Activated CD8-positive, alpha-beta T cell treated with anti-CD3 and anti-CD28 coated beads for 36 hours (primary cell): ENCODE measurements around the gene FXR2. TPM values are rescaled to one million over a fixed set of nuclear protein-coding genes. Genes with fewer than 3 reads are reported as not detected.

Experiments used
- ATAC-seq: fragments of 200-7000 bp; cut with Tn5 transposase; one replicate; pipeline ENCODE4 v1.10.0; 2021; ENCODE audit warnings: mild to moderate bottlenecking, moderate library complexity
- CTCF ChIA-PET: fragments of 350-600 bp; sonication (Branson Sonifier 250); formaldehyde crosslinking; loops from one replicate; lab custom pipeline; 2021; ENCODE audit warnings: antibody characterized with exemption; lab: Charles Lee
- POLR2A ChIA-PET: fragments of 350-600 bp; sonication (Branson Sonifier 250); formaldehyde crosslinking; loops from one replicate; lab custom pipeline; 2021; ENCODE audit warnings: antibody characterized with exemption; lab: Charles Lee
- DNase-seq: peaks from one replicate; pipeline ENCODE4 v3.0.0-alpha.2; 2020
- H3K27ac Mint-ChIP-seq: one replicate; pipeline ENCODE4 v1.8.0; 2021; ENCODE audit warnings: mild to moderate bottlenecking, mixed read lengths
- H3K27me3 Mint-ChIP-seq: one replicate; pipeline ENCODE4 v1.8.0; 2021; ENCODE audit warnings: mixed read lengths
- H3K36me3 Mint-ChIP-seq: one replicate; pipeline ENCODE4 v1.8.0; 2021; ENCODE audit warnings: low read depth, mixed read lengths
- H3K4me1 Mint-ChIP-seq: one replicate; pipeline ENCODE4 v1.8.0; 2021; ENCODE audit warnings: low read depth, mixed read lengths
- H3K4me3 Mint-ChIP-seq: one replicate; pipeline ENCODE4 v1.8.0; 2021; ENCODE audit warnings: mild to moderate bottlenecking, moderate library complexity, mixed read lengths
- H3K9me3 Mint-ChIP-seq: one replicate; pipeline ENCODE4 v1.8.0; 2021; ENCODE audit warnings: mixed read lengths
- intact Hi-C: fragments of 100-400 bp; cut with micrococcal nuclease; formaldehyde crosslinking; loops from one replicate; pipeline ENCODE4 v1.10.0; 2022
- total RNA-seq, 2 experiments: library from RNA; stranded (reverse); gene quantifications; one replicate each; pipeline ENCODE4 v1.2.3, GENCODE V29; 2021
- TF ChIP-seq, protein P1 (sequence below): fragments of 200-600 bp; IDR thresholded peaks from one replicate; pipeline ENCODE4 v1.8.0; 2022; ENCODE audit warnings: antibody characterized with exemption, mild to moderate bottlenecking

Gene FXR2
- total RNA-seq, 2 experiments from 2014 or later, result 28.6 to 33.1 TPM

GRCh38 chr17:7575959-7576358 is 38.7 kb downstream of the FXR2 start:
- ATAC-seq, result no peak
- peaks cover 72% of the 10 kb centered on the region for H3K4me1 Mint-ChIP-seq
- ChIA-PET CTCF (interaction anchor here (0.9 to 2.9 kb wide), 5 partner anchors 8 to 110 kb away, joined by 3 to 11 read pairs (median 4); partner anchors contain the start of genes MPDU1, SENP3 and SOX15), POLR2A (interaction anchor here (1.0 to 12.0 kb wide), 14 partner anchors 9 to 356 kb away, joined by 3 to 195 read pairs (median 6); partner anchors contain the start of genes ACADVL, CD68, GPS2 and MPDU1)
- no peak for DNase-seq
- no peaks in the 10 kb centered on the region for H3K9me3 Mint-ChIP-seq
- H3K36me3 Mint-ChIP-seq, result peaks cover 87% of the 10 kb centered on the region
- TF ChIP-seq, protein P1, sequence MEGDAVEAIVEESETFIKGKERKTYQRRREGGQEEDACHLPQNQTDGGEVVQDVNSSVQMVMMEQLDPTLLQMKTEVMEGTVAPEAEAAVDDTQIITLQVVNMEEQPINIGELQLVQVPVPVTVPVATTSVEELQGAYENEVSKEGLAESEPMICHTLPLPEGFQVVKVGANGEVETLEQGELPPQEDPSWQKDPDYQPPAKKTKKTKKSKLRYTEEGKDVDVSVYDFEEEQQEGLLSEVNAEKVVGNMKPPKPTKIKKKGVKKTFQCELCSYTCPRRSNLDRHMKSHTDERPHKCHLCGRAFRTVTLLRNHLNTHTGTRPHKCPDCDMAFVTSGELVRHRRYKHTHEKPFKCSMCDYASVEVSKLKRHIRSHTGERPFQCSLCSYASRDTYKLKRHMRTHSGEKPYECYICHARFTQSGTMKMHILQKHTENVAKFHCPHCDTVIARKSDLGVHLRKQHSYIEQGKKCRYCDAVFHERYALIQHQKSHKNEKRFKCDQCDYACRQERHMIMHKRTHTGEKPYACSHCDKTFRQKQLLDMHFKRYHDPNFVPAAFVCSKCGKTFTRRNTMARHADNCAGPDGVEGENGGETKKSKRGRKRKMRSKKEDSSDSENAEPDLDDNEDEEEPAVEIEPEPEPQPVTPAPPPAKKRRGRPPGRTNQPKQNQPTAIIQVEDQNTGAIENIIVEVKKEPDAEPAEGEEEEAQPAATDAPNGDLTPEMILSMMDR, result no peak
- intact Hi-C loops, result loop anchor here (10.0 kb wide), 1 partner anchor 279 kb away; the partner anchor contains the start of genes CYB5D1, NAA38 and TMEM88
- H3K4me3 Mint-ChIP-seq, result peak overlapping the region; percentile 98
- H3K27ac Mint-ChIP-seq, result peak overlapping the region; percentile 100
- H3K27me3 Mint-ChIP-seq, result peaks cover 1% of the 10 kb centered on the region

GRCh38 chr17:7575481-7575883 is 39.2 kb downstream of the FXR2 start:
- H3K27me3 Mint-ChIP-seq, result peaks cover 1% of the 10 kb centered on the region
- ATAC-seq (no peak), DNase-seq (no peak)
- TF ChIP-seq, protein P1, result no peak
- H3K4me3 Mint-ChIP-seq, result peak overlapping the region; percentile 98
- CTCF ChIA-PET, result interaction anchor here (0.9 to 2.9 kb wide), 4 partner anchors 8 to 111 kb away, joined by 3 to 11 read pairs (median 5); partner anchors contain the start of genes MPDU1 and SENP3
- H3K27ac Mint-ChIP-seq, result peak overlapping the region; percentile 100
- peaks cover 86% of the 10 kb centered on the region for H3K36me3 Mint-ChIP-seq
- peaks cover 67% of the 10 kb centered on the region for H3K4me1 Mint-ChIP-seq
- no peaks in the 10 kb centered on the region for H3K9me3 Mint-ChIP-seq
- POLR2A ChIA-PET, result interaction anchor here (0.6 to 12.0 kb wide), 17 partner anchors 9 to 355 kb away, joined by 3 to 195 read pairs (median 4); partner anchors contain the start of genes ACADVL, CD68, GPS2 and MPDU1
- intact Hi-C loops, result loop anchor here (10.0 kb wide), 1 partner anchor 279 kb away; the partner anchor contains the start of genes CYB5D1, NAA38 and TMEM88

- DNase-seq, result no peak
- no peak for ATAC-seq
- TF ChIP-seq, protein P1, result no peak
- intact Hi-C loops, result loop anchor here (10.0 kb wide), 1 partner anchor 280 kb away; the partner anchor contains the start of genes CYB5D1, NAA38 and TMEM88
- POLR2A ChIA-PET, result interaction anchor here (0.8 to 12.0 kb wide), 21 partner anchors 9 to 355 kb away, joined by 3 to 195 read pairs (median 4); partner anchors contain the start of genes ACAP1, ATP1B2, CD68 and DLG4
- Mint-ChIP-seq H3K9me3 (no peaks in the 10 kb centered on the region), H3K4me1 (peaks cover 59% of the 10 kb centered on the region), H3K4me3 (peak overlapping the region; percentile 98), H3K36me3 (peaks cover 88% of the 10 kb centered on the region), H3K27me3 (peaks cover 1% of the 10 kb centered on the region), H3K27ac (peak overlapping the region; percentile 100)
- CTCF ChIA-PET, result interaction anchor here (1.0 to 2.9 kb wide), 2 partner anchors 14 to 15 kb away, joined by 3 to 11 read pairs; partner anchors contain the start of gene SENP3
Measured at GRCh38 chr17:7574176-7574953, 40.3 kb downstream of the FXR2 start.

DNA sequence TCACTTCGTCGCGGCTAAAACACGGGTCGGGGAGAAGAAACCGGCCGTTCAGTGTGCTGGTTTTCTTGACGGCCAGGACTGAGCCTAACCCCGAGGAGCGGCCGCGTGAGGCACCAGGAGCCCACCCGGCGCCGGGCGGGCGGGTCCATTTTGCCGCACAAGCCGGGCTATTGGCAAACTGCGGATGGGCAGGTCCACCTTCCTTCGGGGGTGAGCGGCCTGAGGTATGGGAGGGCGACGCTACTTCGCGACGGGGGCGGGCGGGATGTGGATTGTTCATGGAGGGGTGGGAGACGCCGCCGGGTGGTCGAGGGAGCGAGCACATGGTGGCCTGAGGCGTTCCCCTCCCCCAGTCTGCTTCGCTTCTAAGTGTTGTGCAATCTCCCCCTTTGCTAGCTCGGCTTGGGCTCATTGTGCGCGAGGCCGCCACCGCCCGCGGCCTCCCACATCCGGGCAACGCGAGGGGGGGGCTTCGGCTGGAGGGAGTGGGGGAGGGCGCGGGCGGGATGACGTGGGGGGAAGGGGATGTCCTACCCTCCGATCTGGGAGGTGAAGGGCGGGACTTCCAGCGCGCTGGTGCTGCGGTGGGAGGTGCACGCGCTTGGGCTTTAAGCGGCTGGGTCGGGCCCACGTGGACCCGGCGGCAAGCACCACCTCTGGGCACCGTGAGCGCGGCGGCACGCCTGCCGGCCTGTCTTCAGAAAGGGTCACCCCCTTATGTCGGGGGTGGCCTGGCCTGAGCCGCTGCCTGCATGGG is 41.2 kb downstream of the FXR2 start:
- ChIA-PET CTCF (interaction anchor here (1.0 to 2.9 kb wide), 2 partner anchors 13 to 16 kb away, joined by 3 to 11 read pairs; partner anchors contain the start of gene SENP3), POLR2A (interaction anchor here (0.7 to 12.0 kb wide), 32 partner anchors 8 to 354 kb away, joined by 3 to 195 read pairs (median 4); partner anchors contain the start of genes ACAP1, ATP1B2, CD68 and CYB5D1)
- Mint-ChIP-seq H3K4me1 (peaks cover 53% of the 10 kb centered on the region), H3K27me3 (peaks cover 1% of the 10 kb centered on the region), H3K27ac (peak overlapping the region; percentile 100), H3K4me3 (peak overlapping the region; percentile 98), H3K36me3 (peaks cover 84% of the 10 kb centered on the region), H3K9me3 (no peaks in the 10 kb centered on the region)
- TF ChIP-seq, protein P1, result no peak
- DNase-seq (peak; percentile 94), ATAC-seq (peak; percentile 43)
- intact Hi-C loops, result loop anchor here (10.0 kb wide), 1 partner anchor 281 kb away; the partner anchor contains the start of genes CYB5D1, NAA38 and TMEM88
